Endothelial cell (in vitro differentiated cells): ENCODE data around the gene DEF6. TPM values are rescaled to one million over a fixed set of nuclear protein-coding genes. Genes with fewer than 3 reads are reported as not detected.

Experiments used
- DNase-seq: peaks from one replicate; pipeline ENCODE4 v3.0.0; 2021; ENCODE audit warnings: low spot score
- H3K27ac Mint-ChIP-seq: one replicate; pipeline ENCODE4 v1.8.0; 2021; ENCODE audit warnings: mixed read lengths, inconsistent platforms; ENCODE audit not compliant: unreplicated experiment
- H3K27me3 Mint-ChIP-seq: one replicate; pipeline ENCODE4 v1.8.0; 2021; ENCODE audit warnings: mild to moderate bottlenecking, moderate library complexity, mixed read lengths, inconsistent platforms; ENCODE audit not compliant: unreplicated experiment
- H3K36me3 Mint-ChIP-seq: one replicate; pipeline ENCODE4 v1.8.0; 2021; ENCODE audit warnings: mild to moderate bottlenecking, low read depth, mixed read lengths, inconsistent platforms; ENCODE audit not compliant: unreplicated experiment
- H3K4me1 Mint-ChIP-seq: one replicate; pipeline ENCODE4 v1.8.0; 2021; ENCODE audit warnings: mild to moderate bottlenecking, mixed read lengths, inconsistent platforms; ENCODE audit not compliant: unreplicated experiment
- H3K4me3 Mint-ChIP-seq: one replicate; pipeline ENCODE4 v1.8.0; 2021; ENCODE audit warnings: mild to moderate bottlenecking, mixed read lengths, inconsistent platforms; ENCODE audit not compliant: unreplicated experiment
- H3K9me3 Mint-ChIP-seq: one replicate; pipeline ENCODE4 v1.8.0; 2021; ENCODE audit warnings: mixed read lengths, inconsistent platforms; ENCODE audit not compliant: unreplicated experiment
- total RNA-seq: library from RNA; stranded (reverse); fragmentation: NEBNext Ultra II Directional; extraction: Animal tissue kit (Norgen Biotek cat#: 25700); gene quantifications from one replicate; pipeline ENCODE4 v1.2.1, GENCODE V29; 2021; ENCODE audit not compliant: unreplicated experiment
- TF ChIP-seq, protein P1 (sequence below): fragments of 200-600 bp; sonication (generic); IDR thresholded peaks from one replicate; pipeline ENCODE4 v1.5.0; 2021; ENCODE audit warnings: antibody characterized with exemption; ENCODE audit not compliant: unreplicated experiment

The DEF6 gene
- total RNA-seq, 1 donor from 2014 or later: 24.0 TPM

DNA sequence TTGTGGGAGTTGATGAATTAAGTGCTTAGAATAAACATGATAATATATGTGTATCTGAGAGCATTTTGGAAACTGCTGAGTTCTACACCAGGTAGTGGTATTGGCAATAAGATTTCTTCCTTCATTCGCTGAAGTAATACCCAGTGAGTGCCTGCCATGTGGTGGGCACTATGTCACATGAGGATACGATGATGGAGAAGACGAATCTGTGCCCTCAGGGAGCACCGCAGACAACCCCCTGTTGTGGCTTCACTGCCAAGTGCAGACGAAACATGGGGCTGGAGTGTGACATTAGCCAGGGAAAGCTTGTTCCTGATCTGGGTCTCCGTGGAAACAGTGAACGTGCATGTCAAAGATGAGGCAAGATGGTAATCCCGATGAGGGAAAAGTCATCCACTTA lies 30.2 kb upstream of the DEF6 start:
- Mint-ChIP-seq H3K27me3 (no peaks in the 10 kb centered on the region), H3K4me1 (peaks cover 6% of the 10 kb centered on the region), H3K27ac (no peak overlapping the region), H3K4me3 (no peak overlapping the region), H3K36me3 (no peaks in the 10 kb centered on the region), H3K9me3 (no peaks in the 10 kb centered on the region)
- TF ChIP-seq, protein P1, sequence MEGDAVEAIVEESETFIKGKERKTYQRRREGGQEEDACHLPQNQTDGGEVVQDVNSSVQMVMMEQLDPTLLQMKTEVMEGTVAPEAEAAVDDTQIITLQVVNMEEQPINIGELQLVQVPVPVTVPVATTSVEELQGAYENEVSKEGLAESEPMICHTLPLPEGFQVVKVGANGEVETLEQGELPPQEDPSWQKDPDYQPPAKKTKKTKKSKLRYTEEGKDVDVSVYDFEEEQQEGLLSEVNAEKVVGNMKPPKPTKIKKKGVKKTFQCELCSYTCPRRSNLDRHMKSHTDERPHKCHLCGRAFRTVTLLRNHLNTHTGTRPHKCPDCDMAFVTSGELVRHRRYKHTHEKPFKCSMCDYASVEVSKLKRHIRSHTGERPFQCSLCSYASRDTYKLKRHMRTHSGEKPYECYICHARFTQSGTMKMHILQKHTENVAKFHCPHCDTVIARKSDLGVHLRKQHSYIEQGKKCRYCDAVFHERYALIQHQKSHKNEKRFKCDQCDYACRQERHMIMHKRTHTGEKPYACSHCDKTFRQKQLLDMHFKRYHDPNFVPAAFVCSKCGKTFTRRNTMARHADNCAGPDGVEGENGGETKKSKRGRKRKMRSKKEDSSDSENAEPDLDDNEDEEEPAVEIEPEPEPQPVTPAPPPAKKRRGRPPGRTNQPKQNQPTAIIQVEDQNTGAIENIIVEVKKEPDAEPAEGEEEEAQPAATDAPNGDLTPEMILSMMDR: no peak
- no peak for DNase-seq

DNA sequence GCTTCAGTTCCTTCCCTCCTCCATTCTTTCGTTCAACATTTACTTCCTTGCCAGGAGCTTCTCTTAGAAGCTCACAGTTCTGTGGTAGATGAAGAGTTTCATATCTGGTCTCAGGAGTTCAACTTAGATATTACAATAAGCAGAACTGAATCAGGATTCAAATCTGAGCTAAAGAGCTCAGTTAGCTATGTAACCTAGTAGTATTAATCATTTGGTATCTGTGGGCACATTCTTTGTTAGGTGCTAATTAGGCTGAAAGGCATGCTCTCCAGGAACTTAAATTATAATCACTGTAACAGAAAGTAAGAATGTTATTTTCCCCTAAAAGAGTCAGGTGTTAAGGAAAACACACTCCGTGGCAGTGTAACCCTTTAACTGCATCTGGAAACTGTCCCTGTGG lies 29.7 kb upstream of the DEF6 start:
- Mint-ChIP-seq H3K4me3 (no peak overlapping the region), H3K4me1 (peaks cover 1% of the 10 kb centered on the region), H3K27me3 (no peaks in the 10 kb centered on the region), H3K9me3 (no peaks in the 10 kb centered on the region), H3K36me3 (no peaks in the 10 kb centered on the region), H3K27ac (no peak overlapping the region)
- no peak for DNase-seq
- TF ChIP-seq, protein P1: no peak

DNA sequence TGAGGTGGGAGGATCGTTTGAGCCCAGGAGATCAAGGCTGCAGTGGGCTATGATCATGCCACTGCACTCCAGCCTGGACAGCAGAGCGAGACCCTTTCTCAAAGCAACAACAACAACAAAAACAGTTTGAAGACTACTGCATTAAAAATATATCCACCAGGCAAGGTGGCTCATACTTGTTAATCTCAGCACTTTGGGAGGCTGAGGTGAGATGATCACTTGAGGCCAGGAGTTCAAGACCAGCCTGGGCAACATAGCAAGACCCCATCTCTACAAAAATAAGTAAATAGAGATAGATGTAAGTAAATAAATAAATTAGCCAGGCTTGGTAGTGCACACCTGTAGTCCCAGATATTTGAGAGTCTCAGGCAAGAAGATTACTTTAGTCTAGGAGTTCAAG lies 25.6 kb upstream of the DEF6 start:
- Mint-ChIP-seq H3K36me3 (no peaks in the 10 kb centered on the region), H3K9me3 (no peaks in the 10 kb centered on the region), H3K27me3 (no peaks in the 10 kb centered on the region), H3K27ac (no peak overlapping the region), H3K4me1 (peaks cover 4% of the 10 kb centered on the region), H3K4me3 (no peak overlapping the region)
- TF ChIP-seq, protein P1: no peak
- no peak for DNase-seq

- no peaks in the 10 kb centered on the region for H3K27me3 Mint-ChIP-seq
- H3K36me3 Mint-ChIP-seq: no peaks in the 10 kb centered on the region
- H3K27ac Mint-ChIP-seq: no peak overlapping the region
- TF ChIP-seq, protein P1: no peak
- DNase-seq: no peak
- H3K9me3 Mint-ChIP-seq: no peaks in the 10 kb centered on the region
- H3K4me1 Mint-ChIP-seq: peaks cover 4% of the 10 kb centered on the region
- H3K4me3 Mint-ChIP-seq: no peak overlapping the region
Observed at GRCh38 chr6:35273822-35274559, 23.6 kb upstream of the DEF6 start.

- no peak for DNase-seq
- Mint-ChIP-seq H3K4me3 (no peak overlapping the region), H3K36me3 (no peaks in the 10 kb centered on the region), H3K27me3 (no peaks in the 10 kb centered on the region), H3K27ac (no peak overlapping the region), H3K4me1 (peaks cover 4% of the 10 kb centered on the region), H3K9me3 (no peaks in the 10 kb centered on the region)
- TF ChIP-seq, protein P1: no peak
Observed at GRCh38 chr6:35275744-35276260, 21.8 kb upstream of the DEF6 start.
